ENCODE measurements around the gene OR6B3.
"Not testable (repeated sequence)": the region's sequence is repeated elsewhere in the genome, so short reads cannot be mapped to it uniquely, and the experiment has no call there.

Gene OR6B3

DNA sequence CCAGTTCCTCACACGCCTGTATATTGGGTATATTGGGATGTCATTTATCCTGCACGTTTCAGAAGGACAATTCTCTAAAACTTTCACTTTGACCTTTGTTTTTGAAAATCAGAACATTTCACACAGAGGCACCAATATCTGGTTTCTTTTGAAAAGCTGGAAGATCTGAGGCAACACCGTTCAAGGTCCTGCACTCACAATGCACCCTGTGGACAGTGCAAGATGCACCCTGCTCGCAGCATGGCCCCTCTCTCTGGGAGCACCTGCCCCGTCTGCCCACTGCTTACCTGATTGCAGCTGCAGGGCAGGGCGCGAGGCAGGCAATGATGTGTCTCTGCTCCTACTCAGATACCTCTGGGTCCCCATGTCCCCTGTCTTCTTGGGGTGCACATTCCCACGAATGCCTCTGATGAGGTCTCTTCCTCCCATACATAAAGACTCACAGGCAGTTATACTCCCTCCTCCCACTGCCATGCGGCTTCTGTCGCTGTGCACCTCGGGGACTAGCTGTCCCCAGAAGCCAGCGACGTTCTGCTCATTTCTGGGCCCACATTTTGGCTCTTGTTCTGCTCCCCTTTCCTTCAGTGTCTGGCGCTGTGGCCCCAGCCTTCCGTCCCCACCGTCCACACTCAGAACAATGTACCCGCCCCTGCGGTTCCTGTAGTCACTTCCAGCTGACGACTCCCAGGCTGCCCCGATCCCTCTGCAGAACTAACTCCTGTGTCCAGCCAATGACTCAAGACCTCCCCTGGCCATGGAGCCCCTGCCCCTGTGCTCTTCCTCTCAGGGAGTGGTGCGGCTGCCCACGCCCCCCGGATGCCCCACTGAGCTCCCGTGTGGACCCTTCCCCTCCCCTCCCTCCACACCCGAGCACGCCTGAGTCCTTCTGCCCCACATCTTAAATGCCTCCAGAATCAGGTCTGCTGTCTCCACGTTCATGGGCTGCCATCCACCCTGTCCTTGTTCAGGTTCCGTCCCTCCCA is at the start of gene OR6B3:
TSS of gene OR6B3 (minus strand) at position 349 of the 983 bp plus-strand sequence.
- DNase-seq, result no peak

DNA sequence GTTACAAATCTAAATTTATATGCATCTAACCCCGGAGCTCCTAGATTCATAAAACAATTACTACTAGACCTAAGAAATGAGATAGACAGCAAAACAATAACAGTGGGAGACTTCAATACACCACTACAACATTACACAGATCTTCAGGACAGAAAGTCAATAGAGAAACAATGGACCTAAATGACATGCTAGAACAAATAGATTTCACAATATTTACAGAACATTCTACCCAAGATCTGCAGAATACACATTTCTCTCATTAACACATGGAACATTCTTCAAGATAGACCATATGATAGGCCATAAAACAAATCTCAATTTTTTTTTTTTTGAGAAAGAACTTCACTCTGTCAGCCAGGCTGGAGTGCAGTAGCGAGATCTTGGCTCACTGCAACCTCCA is 45.0 kb upstream of the OR6B3 start:
- DNase-seq, result no peak

DNA sequence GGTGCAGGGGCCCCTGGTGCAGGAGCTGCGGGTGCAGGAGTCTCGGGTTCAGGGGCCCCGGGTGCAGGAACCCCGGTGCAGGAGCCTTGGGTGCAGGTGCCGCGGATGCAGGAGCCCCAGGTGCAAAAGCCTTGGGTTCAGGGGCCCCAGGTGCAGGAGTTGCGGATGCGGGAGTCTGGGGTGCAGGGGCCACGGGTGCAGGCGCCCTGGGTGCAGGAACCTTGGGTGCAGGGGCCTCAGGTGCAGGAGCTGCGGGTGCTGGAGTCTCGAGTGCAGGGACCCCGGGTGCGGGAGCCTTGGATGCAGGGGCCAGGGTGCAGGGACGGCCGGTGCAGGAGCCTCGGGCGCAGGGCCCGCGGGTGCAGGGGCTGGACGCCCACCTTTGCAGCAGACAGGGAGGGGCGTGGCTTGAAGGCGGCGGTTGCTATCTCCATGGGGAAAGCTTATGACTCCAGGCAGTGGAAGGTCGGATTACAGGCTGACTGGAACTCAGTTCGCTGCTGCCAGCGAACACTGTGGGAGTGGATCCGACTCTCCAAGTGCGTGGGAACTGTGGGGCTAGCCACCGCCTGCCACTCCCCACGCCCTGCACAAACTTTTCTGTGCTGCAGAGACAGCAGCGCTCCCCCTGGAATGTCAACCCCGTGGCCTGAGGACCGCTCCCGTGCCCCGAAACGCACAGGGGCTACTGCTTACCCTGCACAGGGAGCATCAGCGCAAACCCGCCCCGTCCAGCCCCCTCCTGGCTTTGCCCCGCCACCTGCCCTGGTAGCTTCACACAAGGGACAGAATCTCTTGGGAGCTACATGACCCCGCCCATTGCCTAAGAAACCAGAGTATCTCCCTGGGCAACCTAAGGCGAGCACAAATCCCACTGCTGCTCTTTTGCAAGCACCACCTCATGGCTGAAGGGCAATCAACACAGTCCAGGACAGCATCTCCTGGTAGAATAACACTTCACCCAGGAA is 42.5 kb upstream of the OR6B3 start:
- no peak for DNase-seq

DNA sequence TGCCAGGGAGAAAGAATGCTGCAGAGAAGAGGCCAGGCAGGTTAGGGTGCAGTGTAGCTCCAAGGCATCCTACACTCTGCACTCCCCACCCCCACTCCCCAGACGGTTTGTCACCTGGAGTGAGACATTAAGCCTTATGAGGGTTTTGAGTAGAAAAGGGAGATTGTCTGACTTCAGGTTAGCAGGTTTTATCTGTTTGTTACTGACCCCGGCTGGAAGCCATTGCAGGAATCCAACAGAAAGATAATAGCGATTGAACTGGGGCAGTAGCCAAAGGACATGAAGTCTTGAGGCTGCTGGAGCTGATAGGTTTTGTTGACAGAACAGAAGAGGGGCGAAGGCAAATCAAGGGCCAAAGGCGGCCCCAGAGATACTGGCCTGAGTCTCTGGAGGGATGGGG is 36.0 kb upstream of the OR6B3 start:
- DNase-seq, result no peak

DNA sequence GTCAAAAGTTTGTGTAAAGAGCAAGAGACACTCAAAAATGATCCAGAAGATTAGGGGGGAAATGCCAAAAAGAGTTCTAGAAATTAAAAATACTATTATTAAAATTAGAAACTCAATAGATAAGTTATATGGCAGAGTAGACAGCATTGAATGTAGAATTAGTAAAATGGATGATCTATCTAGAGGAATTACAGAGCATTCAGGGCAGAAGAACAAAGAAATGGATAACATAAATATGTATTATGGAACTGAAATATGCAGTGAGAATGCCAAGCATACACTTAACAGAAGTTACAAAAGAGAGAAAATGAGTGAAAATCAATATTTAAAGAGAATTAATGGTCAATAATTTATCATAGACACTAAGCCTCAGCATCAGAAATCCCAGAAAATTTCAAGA is 33.2 kb upstream of the OR6B3 start:
- no peak for DNase-seq

DNA sequence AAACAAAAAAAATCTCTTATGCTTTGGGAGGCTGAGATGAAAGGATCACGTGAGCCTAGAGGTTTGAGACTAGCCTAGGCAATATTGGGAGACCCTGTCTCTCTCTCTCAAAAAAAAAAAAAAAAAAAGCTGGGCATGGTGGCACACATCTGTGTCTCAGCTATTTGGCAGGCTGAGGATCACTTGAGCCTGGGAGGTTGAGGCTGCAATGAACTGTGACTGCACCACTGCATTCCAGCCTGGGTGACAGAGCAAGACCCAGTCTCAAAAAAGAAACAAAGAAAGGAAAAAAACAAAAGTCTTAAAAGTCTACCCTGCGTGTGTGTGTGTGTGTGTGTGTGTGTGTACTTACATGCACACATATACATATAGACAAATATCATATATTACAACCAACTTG is 25.3 kb upstream of the OR6B3 start:
- DNase-seq, result no peak

DNA sequence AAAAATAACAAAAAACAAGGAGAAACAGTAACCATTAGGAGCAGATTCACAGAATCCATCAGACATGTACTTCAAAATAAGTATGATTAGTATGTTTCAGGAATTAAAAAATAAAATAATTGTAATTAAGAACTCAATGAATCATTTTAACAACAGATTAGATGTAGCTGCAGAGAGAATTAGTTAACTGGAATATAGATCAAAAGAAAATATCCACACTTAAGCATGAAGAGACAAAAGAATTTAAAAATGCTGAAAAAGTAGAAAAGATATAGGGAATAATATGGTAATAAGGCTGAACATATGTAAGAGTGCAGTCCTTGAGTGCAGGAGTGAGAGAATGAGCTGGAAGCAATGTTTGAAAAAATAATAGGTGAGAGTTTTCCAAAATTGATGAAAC is 24.1 kb upstream of the OR6B3 start:
- no peak for DNase-seq

DNA sequence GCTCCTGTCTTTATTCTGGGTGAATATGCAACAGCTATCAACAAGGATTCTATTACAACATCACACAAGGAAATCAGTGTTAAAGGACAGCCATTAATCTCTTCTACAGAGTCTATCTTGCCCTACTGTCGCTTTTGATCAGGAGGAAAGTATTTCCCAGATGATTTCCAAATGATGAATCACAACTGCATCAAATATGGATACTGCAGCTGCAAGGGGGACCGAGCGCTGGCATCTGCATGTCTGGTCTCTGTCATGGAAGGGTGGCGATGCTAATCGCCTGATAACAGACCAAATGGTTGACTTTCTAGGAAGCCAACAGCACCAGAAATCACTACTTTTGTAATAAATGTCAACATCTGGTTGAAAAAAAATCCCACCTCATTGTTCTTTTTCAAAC is 21.2 kb upstream of the OR6B3 start:
- DNase-seq, result no peak

DNA sequence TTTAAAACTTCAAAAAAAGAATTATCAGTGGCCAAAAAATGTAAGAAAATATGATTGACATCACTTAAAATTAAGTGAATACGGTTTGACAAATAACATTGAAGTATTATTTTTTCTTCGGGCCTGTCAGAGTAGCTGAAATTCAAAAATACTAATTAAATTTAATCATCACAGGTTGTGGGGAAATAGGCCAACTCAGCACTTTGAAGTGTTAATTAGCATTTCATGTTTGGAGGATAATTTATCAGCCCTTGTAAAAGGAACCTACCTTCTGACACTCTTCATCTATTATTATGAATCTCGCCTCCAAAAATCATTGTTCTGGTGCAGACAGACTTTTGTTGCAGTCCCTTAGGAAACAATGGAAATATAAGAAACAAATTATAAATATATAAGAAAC is 17.6 kb upstream of the OR6B3 start:
- no peak for DNase-seq

DNA sequence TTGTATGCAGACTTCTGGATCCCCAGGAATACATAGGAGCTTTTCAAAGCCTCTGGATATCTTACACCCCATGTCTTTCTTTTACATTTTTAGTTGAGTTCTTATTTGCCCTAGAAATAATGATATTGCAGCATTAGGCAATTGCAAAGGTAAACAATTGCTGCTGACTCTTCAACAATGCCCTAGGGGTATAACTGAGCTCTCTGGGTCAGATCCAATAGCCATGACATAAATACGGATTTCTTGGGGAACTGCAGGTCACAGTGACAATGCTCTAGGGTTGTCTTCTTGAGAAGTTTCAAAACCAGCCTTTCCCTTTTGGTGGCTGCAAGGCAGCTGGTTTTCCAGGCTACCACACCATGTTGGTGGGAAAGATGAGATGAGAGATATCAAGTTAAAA is 16.5 kb upstream of the OR6B3 start:
- DNase-seq, result no peak

DNA sequence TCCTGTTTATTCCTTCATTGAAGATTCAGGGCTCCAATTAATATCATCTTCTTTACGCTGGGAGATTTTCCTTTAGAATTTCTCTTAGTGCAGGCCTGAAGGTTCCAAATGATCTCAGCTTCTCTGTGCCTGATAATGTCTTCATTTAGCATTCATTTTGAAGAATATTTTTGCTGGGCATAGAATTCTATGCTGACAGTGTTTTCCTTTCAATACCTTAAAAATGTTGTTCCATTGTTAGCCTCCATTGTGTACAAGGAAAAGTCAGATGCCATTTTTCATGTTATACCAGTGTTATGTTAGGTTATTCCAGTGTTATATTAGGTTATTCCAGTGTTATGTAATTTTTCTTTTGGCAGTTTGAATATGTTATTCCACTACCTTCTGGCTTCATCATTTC is 14.9 kb upstream of the OR6B3 start:
- DNase-seq, result no peak

DNA sequence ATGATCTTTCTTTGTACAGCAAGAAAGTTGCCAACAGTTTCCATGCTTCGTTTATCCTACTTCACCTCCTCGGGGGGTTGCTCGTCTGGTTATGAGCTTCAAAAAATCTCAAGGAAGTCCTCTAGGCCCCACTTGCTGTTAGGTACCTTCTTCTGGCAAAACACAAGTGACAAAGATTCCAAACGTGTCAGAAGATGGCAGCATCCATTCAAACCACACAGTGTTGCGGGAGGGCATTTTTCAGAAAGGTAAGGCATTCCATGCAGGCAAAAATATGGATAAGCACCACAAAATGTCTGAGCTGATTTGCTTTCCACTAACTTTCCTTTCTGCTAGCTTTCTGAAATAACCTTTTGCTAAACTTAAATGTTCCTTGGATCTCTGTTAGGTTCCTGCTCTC is 13.2 kb upstream of the OR6B3 start:
- DNase-seq, result no peak

DNA sequence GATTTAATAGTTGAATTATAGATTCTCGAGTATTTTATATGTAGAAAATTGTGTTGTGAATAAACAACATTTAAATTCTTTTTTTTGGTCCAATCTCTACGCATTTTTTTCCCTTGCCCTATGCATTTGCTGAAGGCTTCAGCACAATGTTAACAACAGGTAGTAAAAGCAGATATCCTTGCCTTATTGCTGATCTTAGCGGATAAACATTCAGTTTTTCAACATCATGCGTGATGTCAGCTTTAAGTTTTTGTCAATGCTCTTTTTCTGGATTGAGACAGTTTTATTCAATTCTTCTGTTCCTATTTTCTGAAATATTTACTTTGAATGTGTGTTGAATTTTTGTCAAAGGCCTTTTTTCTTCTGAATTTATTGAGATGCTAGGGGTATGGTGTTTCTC is 11.6 kb upstream of the OR6B3 start:
- no peak for DNase-seq

DNA sequence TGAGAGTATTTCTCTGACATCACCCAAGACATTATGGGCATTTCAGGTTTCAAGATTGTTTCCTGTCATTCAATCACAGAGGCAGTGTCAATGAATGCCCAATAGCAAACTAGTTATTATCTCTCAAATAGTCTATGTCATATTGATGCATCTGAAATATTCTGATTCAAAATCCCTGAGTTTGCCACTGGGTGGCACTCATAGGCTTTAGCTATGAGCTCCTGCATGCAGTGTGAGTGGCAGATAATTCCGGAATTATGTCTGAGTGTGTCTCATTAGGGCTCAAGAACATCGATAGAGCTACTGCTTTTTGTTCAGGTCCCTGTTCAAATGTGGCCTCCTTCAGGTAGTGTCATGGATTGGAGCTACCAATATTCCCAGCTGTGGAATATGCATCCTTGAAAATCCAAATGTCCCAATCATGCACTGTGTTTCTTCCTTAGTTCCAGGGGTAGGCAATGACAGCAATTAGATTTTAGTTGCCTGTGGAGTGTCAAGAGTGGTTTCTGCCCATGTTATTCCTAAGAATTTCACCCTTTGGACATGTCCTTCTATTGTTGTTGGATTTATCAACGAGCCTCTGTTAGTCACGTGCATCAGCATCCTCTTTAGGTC is 7.8 kb upstream of the OR6B3 start:
- DNase-seq, result no peak

DNA sequence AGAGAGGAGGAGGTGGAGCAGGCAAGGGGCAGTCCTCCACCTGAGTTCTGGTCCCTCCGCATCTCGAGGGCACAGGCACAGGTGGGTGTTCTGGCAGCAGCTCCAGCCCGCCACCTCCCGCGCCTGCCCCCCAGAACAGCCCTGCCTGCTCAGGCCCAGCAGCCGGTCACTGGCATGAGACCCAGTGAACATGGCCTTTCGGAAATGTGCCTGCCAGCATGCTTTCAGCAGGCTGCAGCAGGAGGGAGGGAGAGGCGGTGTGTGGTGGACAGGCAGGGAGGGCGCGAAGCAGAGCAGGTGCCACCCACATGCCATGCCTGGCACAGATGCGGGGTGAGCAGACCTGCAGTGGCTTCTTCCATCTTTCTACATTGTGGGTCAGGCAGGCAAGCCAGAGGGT is 3.4 kb upstream of the OR6B3 start:
- DNase-seq, result no peak

DNA sequence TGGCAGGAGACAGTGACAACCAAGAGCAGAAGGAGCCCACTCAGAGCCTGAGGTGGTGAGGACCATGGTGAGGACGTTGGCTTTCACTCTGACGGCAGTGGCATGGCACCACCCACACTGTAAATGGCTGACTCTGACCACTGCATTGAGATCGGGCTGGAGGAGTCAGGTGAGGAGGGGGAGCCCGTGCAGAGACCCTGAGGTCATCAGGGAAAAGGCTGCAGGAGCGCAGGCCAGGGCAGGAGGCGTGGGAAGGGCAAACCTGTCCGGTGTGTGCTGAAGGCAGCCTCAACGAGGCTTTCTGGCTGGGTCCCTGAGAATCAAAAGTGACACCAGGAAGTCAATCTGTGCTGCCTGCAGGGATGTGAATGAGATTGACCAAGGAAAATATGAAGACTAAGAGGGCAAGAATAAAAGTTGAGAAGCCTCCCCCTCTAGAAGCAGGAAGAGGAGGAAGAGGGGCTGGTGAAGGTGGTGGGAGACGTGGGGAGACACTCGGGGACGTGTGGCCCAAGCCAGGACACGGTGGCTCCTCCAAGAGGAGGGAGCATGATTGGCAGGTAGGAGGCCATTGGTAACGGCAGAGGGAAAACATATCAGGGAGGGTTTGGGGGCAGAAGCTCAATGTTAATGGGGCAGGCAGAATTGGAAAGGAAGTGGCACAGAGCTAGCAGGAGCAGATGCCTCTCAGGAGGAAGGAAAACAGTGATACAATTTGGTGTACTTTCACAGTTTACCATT is 2.0 kb upstream of the OR6B3 start:
- DNase-seq, result no peak

DNA sequence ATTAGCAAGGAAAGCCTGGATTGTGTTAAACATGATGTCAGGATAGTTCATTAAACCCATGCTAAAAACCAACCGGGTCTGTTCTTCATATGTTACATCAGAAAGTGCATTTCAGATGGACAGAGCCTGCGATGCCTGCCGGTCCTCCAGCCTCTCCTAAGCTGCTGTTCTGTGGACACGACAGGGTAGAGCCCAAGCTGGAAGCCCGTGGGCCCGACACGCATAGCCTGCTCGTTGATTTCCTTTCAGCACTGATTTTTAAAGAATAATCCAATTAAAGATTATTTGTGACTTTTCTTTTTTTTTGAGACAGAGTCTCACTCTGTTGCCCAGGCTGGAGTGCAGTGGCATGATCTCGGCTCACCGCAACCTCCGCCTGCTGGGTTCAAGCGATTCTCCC is 797 bp downstream of the OR6B3 start:
- DNase-seq, result no peak

DNA sequence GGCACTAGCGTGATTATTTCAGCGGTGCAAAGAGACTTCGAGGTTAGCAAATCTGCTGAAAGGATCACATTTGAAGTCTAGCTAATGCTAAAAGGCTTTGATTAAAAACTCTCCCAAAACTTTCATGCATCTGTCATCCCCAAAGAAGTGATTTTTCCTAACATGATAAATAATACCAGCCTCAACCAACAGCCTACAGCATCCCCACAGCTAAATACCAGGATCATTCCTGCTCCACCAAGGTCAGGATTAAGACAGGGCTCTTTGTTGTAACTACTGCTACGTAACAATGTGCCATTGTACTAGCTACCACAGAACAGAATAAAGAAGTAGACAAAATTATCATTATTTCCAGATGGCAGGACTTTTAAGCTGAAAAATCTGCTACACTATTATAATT is 1.6 kb downstream of the OR6B3 start:
- DNase-seq, result no peak

DNA sequence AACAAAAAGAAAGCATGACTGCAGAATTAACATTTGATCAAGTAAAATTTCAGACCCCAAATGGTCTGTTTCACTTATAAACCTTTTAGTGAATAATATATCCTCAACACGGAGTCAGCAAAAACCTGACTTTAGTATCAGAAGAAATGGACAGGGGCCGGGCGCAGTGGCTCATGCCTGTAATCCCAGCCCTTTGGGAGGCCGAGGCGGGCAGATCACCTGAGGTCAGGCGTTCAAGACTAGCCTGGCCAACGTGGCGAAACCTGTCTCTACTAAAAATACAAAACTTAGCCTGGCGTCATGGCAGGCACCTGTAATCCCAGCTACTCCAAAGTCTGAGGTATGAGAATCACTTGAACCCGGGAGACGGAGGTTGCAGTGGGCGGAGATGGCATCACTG is 3.0 kb downstream of the OR6B3 start:
- DNase-seq, result no peak

DNA sequence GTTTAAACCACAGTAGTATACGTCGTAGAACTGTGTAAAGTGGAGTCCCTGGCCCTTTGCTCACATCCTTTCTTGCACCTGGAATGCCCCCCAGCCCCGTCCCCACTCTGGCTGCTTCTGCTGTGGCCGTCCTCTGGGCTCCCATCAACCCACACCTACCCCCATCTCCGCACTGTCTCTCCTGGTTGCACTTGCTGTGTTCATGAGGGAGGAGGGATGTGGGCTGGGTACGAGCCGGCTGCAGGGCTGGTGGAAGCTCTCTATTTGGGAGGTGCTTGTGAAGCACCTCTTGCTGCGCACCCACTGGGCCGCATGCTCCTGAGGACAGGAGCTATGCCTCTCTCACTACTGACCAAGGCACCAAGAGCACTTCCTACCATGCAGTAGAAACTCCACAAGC is 5.1 kb downstream of the OR6B3 start:
- DNase-seq, result no peak

DNA sequence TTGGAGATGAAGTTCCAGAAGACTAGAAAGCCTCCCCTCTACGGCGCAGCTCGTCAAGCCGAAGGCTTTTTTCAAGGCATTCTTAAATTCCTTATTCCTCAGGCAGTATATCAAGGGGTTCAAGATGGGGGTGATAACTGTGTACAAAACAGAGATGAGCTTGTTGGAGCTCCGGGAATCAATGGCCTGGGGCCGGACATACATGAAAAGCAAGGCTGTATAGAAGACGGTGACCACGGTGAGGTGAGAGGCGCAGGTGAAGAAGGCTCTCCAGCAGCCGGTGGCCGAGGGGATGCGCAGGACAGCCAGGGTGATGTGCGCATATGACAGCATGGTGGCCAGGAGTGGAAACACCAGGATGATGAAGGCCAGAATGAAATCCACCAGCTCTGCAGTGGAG is 8.2 kb downstream of the OR6B3 start:
- no peak for DNase-seq

DNA sequence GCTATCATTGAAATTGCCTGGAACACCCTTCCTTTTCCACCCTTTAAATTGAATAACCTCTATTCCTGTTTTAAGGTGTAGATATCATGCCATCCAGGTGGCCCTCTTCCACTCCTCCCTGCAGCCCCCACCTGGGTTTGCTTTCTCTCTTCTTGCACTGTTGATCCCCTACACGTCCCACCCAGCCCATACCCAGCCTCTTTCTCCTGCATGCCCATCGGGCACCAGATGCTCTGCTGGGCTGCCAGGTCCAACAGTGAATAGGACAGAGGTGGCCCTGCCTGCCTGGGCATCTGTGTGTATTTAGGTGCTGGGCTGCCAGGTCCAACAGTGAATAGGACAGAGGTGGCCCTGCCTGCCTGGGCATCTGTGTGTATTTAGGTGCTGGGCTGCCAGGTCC is 9.2 kb downstream of the OR6B3 start:
- DNase-seq, result not testable (repeated sequence)

All from GOT3 (cell line).